Upper lobe of left lung (tissue), 4 donors: ENCODE measurements around the gene C22orf31.

ENCODE experiments used
- CTCF ChIP-seq, 6 experiments: fragments of 450-650 bp in 4 of 6; fragments of 200-600 bp in 2 of 6; sonication (generic) in 2 of 6; IDR thresholded peaks; one replicate each; pipeline ENCODE4 v1.5.1; 2016 to 2019; ENCODE audit warnings: antibody characterized with exemption in 6 of 6
- EP300 ChIP-seq, 4 donors: sonication (generic); formaldehyde crosslinking; IDR thresholded peaks; one replicate each; pipeline ENCODE4 v1.5.1; 2017; ENCODE audit warnings: antibody characterized with exemption in 4 of 4, control low read depth in 2 of 4
- POLR2A ChIP-seq, 4 donors: fragments of 450-650 bp; IDR thresholded peaks; one replicate each; pipeline ENCODE4 v1.5.1; 2016 to 2017; ENCODE audit warnings: antibody characterized with exemption in 4 of 4, mild to moderate bottlenecking in 2 of 4
- POLR2AphosphoS5 ChIP-seq, 2 donors: sonication (generic); formaldehyde crosslinking; IDR thresholded peaks; one replicate each; pipeline ENCODE4 v1.5.1; 2017; ENCODE audit warnings: antibody characterized with exemption in 2 of 2

GRCh38 chr22:29074276-29074772 lies 12.7 kb upstream of the C22orf31 start:
- TF ChIP-seq CTCF (IDR thresholded peaks at IDR 0.05): no peak
- no peak for TF ChIP-seq POLR2A (IDR thresholded peaks at IDR 0.05)
- no peak for TF ChIP-seq POLR2AphosphoS5 (IDR thresholded peaks at IDR 0.05)
- no peak for TF ChIP-seq EP300 (IDR thresholded peaks at IDR 0.05)
